GM12878 (cell line): Measurements from ENCODE around the gene TBC1D10B. TPM values are rescaled to one million over a fixed set of nuclear protein-coding genes. Genes with fewer than 3 reads are reported as not detected.

Experiments
- ATAC-seq: fragments of 200-7000 bp; cut with Tn5 transposase; 3 replicates; pipeline ENCODE4 v1.9.1; 2020; ENCODE audit warnings: mild to moderate bottlenecking, moderate library complexity
- BruUV-seq: library from RNA; stranded (reverse); fragments of 400-500 nt; replicated peaks from 2 replicates; lab custom pipeline; 2021; lab: Mats Ljungman, UMichigan
- CTCF ChIA-PET: fragments of 300-600 bp; sonication (Branson Sonifier 250); formaldehyde crosslinking; extraction: SDS; loops from one replicate; lab custom pipeline; 2021; ENCODE audit warnings: inconsistent platforms; lab: Yijun Ruan, JAX
- POLR2A ChIA-PET: fragments of 350-600 bp; formaldehyde crosslinking; extraction: SDS; loops from one replicate; lab custom pipeline; 2021; ENCODE audit warnings: inconsistent platforms; lab: Charles Lee
- RAD21 ChIA-PET: fragments of 300-600 bp; sonication (Branson Sonifier 250); formaldehyde crosslinking; loops from one replicate; lab custom pipeline; 2023; ENCODE audit warnings: antibody characterized with exemption; ENCODE audit not compliant: unreplicated experiment; lab: Charles Lee
- SMC1A ChIA-PET: fragments of 300-600 bp; sonication (Branson Sonifier 250); formaldehyde crosslinking; loops from one replicate; lab custom pipeline; 2023; ENCODE audit not compliant: unreplicated experiment, uncharacterized antibody; lab: Charles Lee
- DNase-seq: peaks from one replicate; pipeline ENCODE4 v3.0.0-alpha.2; 2011; ENCODE audit warnings: low read depth, low spot score
- FAIRE-seq: peaks from 3 replicates; lab custom pipeline; 2011; peaks lifted over from hg19 to GRCh38; lab: Jason Lieb, UNC
- H2AFZ ChIP-seq: 2 replicates; pipeline ENCODE4 v1.6.0; 2011; ENCODE audit warnings: low read depth, low read length, control low read depth; ENCODE audit not compliant: control insufficient read depth
- H3K27ac ChIP-seq: 2 replicates; pipeline ENCODE4 v1.5.1; 2011; ENCODE audit warnings: control low read depth; ENCODE audit not compliant: control insufficient read depth, insufficient read depth
- H3K27me3 ChIP-seq, 2 experiments: replicated peaks in 1 of 2; 2 replicates each; pipeline versions ENCODE4 v1.6.0 to v1.6.1; 2011; ENCODE audit warnings: low read length in 1 of 2; ENCODE audit not compliant: control insufficient read depth in 2 of 2, insufficient read depth in 2 of 2
- H3K36me3 ChIP-seq, 2 experiments: 2 replicates each; pipeline ENCODE4 v1.5.1; 2011; ENCODE audit warnings: low read length in 1 of 2; ENCODE audit not compliant: control insufficient read depth in 2 of 2, insufficient read depth in 2 of 2
- H3K4me1 ChIP-seq: 2 replicates; pipeline ENCODE4 v1.6.1; 2011; ENCODE audit warnings: mild to moderate bottlenecking, low read length, moderate library complexity, mixed read lengths; ENCODE audit not compliant: control insufficient read depth, insufficient read depth
- H3K4me2 ChIP-seq: 2 replicates; pipeline ENCODE4 v1.6.0; 2011; ENCODE audit warnings: control low read depth; ENCODE audit not compliant: control insufficient read depth, insufficient read depth
- H3K4me3 ChIP-seq: fragments of 200-600 bp; sonication (generic); 2 replicates; pipeline ENCODE4 v1.5.1; 2016
- H3K79me2 ChIP-seq: 2 replicates; pipeline ENCODE4 v1.6.0; 2011; ENCODE audit warnings: low read length; ENCODE audit not compliant: control insufficient read depth, insufficient read depth
- H3K9ac ChIP-seq: 2 replicates; pipeline ENCODE4 v1.8.0; 2011; ENCODE audit warnings: low read length, control low read depth, mixed read lengths; ENCODE audit not compliant: control insufficient read depth, insufficient read depth
- H3K9me3 ChIP-seq: replicated peaks from 3 replicates; pipeline ENCODE4 v1.5.1; 2011; ENCODE audit warnings: mild to moderate bottlenecking, low read length; ENCODE audit not compliant: control insufficient read depth, insufficient read depth
- H4K20me1 ChIP-seq: 2 replicates; pipeline ENCODE4 v1.6.0; 2011; ENCODE audit not compliant: control insufficient read depth, insufficient read depth
- KAT2A ChIP-seq: conservative IDR thresholded peaks from 2 replicates; pipeline ENCODE4 v1.6.1; 2011; ENCODE audit warnings: low read depth, low read length; ENCODE audit not compliant: control insufficient read depth
- PAX5 ChIP-seq: IDR thresholded peaks from 2 replicates; pipeline ENCODE4 v1.6.1; 2011; ENCODE audit warnings: low read depth, low read length, borderline replicate concordance
- WGBS: methylation state at CpG from one replicate; pipeline ENCODE4 v1.1.6; 2016; ENCODE audit warnings: low lambda C conversion rate; ENCODE audit not compliant: insufficient replicate concordance, insufficient coverage; ENCODE audit errors: missing lambda C conversion rate; 5-methylcytosine and 5-hydroxymethylcytosine counted together
- in situ Hi-C: fragments of 300-500 bp; cut with MboI; formaldehyde crosslinking; loops from 9 replicates; pipeline ENCODE4 v1.14.3; 2018; ENCODE audit warnings: mixed read lengths
- intact Hi-C: fragments of 100-400 bp; cut with micrococcal nuclease; formaldehyde crosslinking; loops from one replicate; pipeline ENCODE4 v1.14.2; 2022; ENCODE audit not compliant: unreplicated experiment
- polyA plus RNA-seq, 11 experiments: library from polyadenylated mRNA; depleted of rRNA in 4 of 11; unstranded in 6 of 11; stranded (reverse) in 5 of 11; fragments of >200 nt; fragmentation: Nextera tagmentation in 4 of 11; fragmentation: Illumina TruSeq in 1 of 11; extraction: Ambion mirVana in 4 of 11; extraction: Trizol in 1 of 11; gene quantifications; 1 replicate in 1 of 11; 2 replicates in 10 of 11; pipeline versions ENCODE4 v1.2.1 to v1.2.3, GENCODE V29; 2011 to 2016; ENCODE audit warnings: inconsistent platforms in 2 of 11, missing spikeins in 2 of 11, low read depth in 1 of 11
- total RNA-seq, 4 experiments: library from RNA; depleted of rRNA in 3 of 4; stranded (reverse); fragments of >200 nt in 3 of 4; fragmentation: Illumina TruSeq in 1 of 4; extraction: Trizol in 1 of 4; gene quantifications; 2 replicates each; pipeline versions ENCODE4 v1.2.1 to v1.2.3, GENCODE V29; 2013 to 2021
- TF ChIP-seq, protein P1 (sequence below): fragments of 450-650 bp; formaldehyde crosslinking; IDR thresholded peaks from 2 replicates; pipeline ENCODE4 v1.5.0; 2022; ENCODE audit warnings: mild to moderate bottlenecking, missing genetic modification characterization

The TBC1D10B gene
- total and polyA plus RNA-seq, 10 of the 15 experiments (the other 5 are each of a cell fraction or from before 2014, with no cell fraction given), result 2.2 to 51.2 (median 11.6) TPM

GRCh38 chr16:30374538-30374937 is 4.2 kb upstream of the TBC1D10B start, which contains the start of gene MYL11:
MYL11 (plus strand) TSS chr16:30374802; CDS start chr16:30374858, 56 bp downstream.
- no peaks in the 10 kb centered on the region for H3K27me3 ChIP-seq
- H3K4me2 ChIP-seq, result no peak within 1 kb of the TSS
- TF ChIP-seq KAT2A (no peak), PAX5 (no peak)
- TF ChIP-seq, protein P1, sequence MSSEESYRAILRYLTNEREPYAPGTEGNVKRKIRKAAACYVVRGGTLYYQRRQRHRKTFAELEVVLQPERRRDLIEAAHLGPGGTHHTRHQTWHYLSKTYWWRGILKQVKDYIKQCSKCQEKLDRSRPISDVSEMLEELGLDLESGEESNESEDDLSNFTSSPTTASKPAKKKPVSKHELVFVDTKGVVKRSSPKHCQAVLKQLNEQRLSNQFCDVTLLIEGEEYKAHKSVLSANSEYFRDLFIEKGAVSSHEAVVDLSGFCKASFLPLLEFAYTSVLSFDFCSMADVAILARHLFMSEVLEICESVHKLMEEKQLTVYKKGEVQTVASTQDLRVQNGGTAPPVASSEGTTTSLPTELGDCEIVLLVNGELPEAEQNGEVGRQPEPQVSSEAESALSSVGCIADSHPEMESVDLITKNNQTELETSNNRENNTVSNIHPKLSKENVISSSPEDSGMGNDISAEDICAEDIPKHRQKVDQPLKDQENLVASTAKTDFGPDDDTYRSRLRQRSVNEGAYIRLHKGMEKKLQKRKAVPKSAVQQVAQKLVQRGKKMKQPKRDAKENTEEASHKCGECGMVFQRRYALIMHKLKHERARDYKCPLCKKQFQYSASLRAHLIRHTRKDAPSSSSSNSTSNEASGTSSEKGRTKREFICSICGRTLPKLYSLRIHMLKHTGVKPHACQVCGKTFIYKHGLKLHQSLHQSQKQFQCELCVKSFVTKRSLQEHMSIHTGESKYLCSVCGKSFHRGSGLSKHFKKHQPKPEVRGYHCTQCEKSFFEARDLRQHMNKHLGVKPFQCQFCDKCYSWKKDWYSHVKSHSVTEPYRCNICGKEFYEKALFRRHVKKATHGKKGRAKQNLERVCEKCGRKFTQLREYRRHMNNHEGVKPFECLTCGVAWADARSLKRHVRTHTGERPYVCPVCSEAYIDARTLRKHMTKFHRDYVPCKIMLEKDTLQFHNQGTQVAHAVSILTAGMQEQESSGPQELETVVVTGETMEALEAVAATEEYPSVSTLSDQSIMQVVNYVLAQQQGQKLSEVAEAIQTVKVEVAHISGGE (CRISPR knock-in tag), result no peak
- TF ChIP-seq, all 136 proteins: peak for 0
- Histone ChIP-seq H3K79me2 (peaks cover 10% of the 10 kb centered on the region), H3K4me1 (peaks cover 24% of the 10 kb centered on the region), H3K9me3 (no peaks in the 10 kb centered on the region), H3K36me3 (no peaks in the 10 kb centered on the region; a peak in 1 of 4 replicates), H3K27ac (no peak within 1 kb of the TSS), H4K20me1 (no peaks in the 10 kb centered on the region), H3K9ac (no peak within 1 kb of the TSS), H2AFZ (no peak within 1 kb of the TSS), H3K4me3 (no peak within 1 kb of the TSS)
- ChIA-PET SMC1A (no interaction called here), RAD21 (no interaction called here), CTCF (interaction anchor here (1.6 kb wide), 1 partner anchor 35 kb away, joined by 5 read pairs; no protein-coding TSS in a partner anchor), POLR2A (interaction anchor here (0.7 kb wide), 1 partner anchor 317 kb away, joined by 4 read pairs; no protein-coding TSS in a partner anchor)
- no peak for DNase-seq
- intact Hi-C loops (no loop called here), in situ Hi-C loops (no loop called here)
- BruUV-seq, result no TSS peak
- no peak for FAIRE-seq
- WGBS, result 82% methylated on average over 6 of the region's 6 CpGs
- no peak for ATAC-seq
